HG03066 (cell line): ENCODE measurements around the gene DDR2.
"Not testable (repeated sequence)": the region's sequence is repeated elsewhere in the genome, so short reads cannot be mapped to it uniquely, and the experiment has no call there.

Experiments used
- ATAC-seq: cut with Tn5 transposase; IDR thresholded peaks from one replicate; pipeline ENCODE4 v1.9.1; 2021; ENCODE audit warnings: low read depth; ENCODE audit not compliant: unreplicated experiment

DDR2 gene

DNA sequence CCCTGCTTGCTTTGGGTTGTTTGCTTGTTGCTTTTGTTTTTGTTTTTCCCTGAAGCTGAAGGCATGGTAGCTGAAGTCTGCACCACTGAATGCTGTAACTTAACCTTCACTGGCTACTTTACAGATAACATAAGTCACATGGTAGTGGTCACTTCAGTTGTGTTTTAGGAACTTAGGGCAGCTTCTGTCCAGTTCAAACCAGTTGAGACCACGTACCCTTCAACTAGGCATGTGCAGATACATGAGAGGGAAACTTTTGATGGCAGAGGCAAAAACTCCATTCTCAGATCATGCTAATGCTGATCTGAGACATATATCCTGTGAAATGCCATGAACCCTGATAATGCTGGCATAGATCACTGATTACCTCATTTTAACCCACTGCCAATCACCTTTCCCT lies 186.4 kb downstream of the DDR2 start:
- not testable (repeated sequence) for ATAC-seq

DNA sequence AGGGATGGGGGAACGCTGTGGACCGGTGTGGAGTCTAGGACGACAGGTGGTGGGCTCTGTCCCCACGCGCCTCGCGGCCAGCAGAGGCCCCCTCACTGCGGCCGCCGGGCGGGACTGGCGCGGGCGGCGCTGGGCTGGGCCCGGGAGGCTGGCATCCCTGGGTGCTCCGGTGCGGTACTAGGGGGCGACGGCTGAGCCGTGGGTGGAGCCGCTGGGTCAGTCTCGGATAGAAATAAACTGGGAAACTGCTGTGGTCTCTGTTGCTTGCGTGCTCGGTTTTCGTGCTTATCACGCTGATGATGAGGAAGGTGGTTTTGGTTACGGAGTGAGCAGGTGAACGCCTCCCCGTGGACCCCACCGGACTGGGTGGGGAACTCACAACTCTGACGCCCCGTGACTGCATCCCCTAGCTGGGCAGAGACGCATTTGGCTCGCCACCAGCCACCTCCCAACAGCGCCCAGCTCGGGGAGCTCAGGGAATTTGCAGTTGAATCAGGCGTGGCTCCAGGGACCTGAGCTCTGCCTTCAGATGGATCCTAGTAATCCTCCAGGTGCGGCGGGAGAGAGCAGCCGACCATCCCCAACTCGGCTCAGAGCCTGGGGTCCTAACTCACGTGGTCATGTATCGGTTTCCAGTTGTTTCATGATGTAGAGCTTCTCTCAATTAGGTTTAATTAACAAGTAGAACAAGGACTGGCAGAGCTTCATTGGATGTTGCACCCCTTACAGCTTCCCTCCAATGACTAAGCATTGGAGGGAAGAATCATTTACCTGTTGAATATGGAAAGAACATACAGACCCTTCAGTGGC lies 190.3 kb downstream of the DDR2 start:
- no peak for ATAC-seq

DNA sequence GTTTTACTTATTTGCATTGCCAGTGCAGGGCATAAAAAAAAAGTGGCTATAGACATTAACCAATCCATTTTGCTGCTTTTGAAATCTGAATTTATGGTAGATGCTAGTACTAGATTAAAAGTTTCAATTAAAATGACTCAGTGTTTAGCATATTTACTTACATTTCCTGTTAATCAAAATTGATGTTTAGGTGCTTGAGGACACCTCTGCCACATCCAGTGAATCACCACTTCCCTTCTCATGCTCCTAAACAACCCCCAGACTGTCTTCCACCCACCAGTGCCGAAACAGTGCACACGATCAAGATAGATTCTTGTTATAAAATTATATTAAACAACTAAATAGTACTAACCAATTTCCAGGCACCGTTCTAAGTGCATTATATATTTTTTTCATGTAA lies 191.0 kb downstream of the DDR2 start:
- no peak for ATAC-seq

DNA sequence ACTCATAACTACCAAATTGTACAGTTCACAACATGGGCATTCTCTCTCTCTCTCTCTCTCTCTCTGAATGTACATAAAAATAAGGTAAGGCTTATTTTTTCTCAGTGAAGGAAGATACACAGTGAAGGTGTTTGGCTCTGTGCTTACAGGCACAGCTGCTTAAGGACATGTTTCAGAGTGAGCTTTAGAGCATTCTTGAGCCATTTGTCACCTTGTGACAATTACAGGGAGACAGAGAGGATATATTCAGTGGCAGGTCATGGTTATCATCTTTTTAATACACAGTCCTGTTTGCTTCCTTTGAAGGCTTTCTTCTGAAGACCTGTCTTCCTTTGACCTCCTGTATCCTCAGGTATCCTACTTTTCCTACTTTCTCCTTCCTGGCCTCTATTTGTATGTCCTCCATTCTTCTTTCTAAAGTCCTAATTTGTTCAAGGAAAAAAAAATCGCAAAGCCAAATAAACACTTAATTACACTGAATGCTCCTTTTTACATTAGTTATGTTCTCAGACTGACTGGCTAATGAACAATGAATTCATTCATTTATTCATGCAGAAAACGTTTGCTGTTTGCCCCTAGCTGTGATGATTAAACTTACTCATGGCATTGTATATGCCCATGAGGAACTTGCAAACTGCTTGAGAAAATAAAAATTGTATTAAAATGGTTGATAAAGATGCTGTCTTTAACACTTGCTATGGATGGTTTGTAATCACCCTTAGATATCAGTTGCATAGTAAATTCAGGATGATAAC lies 191.7 kb downstream of the DDR2 start:
- ATAC-seq: no peak

DNA sequence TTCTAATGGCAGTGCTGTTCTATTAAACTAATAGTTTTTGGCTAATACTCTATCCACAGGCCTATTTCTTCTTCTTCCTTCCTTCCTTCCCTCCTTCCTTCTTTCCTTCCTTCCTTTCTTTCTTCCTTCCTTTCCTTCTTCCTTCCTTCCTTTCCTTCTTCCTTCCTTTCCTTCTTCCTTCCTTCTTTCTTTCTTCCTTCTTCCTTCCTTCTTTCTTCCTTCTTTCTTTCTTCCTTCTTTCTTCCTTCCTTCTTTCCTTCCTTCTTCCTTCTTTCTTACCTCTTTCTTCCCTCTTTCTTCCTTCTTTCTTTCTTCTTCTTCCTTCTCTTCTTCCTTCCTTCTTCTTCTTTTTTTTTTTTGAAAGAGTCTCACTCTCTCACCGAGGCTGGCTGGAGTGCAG lies 197.0 kb downstream of the DDR2 start:
- ATAC-seq: no peak

DNA sequence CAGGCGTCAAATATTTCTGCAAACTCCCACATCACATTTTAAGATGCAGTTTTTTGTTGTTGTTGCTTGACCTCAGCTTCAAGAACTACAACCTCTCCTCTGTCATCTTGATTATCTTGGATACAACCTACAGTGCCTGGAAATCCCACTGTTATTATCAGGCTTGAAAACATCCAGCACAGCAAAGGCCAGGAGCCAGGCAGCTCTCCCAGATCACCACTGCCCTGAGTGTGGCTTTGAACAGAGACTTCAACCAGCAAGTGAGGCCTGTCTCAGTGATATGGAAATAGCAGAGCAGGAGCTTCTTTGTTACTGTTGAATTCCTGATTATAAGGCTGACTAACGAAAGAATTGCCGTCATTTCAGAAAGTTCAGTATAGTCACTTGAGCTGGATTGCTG lies 200.2 kb downstream of the DDR2 start:
- no peak for ATAC-seq

DNA sequence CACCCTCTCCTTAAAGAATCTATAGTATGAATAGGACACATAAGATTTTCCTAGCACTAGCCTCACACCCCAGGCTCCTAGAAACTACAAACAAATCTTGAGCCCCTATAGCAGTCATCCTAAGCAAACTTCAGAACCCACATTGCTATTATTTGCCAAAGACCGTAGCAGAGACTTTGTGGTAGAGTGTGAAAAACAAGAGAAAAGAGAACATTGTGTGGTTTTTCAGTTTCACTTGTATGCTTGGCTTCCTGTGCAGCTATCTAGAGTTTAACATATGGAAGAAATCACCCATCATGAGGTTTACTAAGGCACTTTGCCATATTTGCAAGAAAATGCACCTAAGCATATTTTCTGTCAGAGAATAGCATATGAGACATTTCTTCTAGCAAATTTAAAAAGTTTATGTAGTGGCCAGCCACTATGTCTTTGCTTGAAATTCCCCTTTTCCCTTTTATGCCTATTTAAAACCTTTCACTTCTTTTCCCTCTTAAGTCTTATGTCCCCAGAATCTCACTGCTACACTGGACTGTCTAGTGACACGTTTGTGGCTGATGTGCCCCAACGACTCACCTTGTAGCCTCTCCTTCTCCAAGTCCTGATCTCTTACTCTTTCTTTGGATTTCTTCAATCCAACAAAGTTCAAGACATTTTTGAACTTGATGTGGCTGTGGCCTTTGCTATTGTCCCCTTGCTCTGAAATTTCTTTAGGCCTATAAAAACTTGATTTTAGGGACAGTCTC lies 203.1 kb downstream of the DDR2 start:
- ATAC-seq: peak; percentile 91
